GM18499 (cell line): ENCODE measurements around the gene FRMD4A.

Experiments
- ATAC-seq: cut with Tn5 transposase; IDR thresholded peaks from one replicate; pipeline ENCODE4 v1.9.1; 2021; ENCODE audit warnings: moderate number of reproducible peaks; ENCODE audit not compliant: insufficient read depth, unreplicated experiment

FRMD4A gene

DNA sequence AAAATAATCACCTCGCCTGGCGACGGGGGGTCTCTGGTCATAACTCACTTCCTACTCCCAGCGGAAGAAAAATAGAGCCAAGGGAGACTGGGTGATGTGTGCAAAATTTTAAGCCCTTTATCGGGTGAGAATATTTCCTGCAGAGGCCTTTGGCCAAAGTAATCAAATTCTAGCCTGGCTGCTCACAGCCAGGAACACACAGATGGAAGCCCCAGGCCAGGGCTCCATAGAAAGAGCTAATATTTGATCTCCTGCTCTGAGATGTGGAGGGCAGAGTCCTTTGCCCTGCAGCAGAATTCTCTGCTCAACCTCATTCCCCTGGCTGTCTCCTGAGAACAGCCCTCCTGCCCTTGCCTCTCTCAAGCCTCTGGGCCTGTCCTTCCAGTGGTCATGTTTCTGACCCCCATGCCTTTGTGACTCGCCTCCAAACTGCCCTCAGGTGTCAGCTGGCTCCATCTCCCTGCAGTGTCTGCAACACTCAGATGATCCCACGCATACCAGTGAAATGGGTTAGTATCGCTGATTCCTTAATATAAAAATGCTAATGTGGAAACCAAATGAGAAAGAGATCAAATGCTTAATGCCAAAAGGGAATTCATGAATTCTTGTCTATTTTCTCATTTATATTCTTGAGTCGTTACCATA is 34.5 kb downstream of the FRMD4A start:
- ATAC-seq = no peak

DNA sequence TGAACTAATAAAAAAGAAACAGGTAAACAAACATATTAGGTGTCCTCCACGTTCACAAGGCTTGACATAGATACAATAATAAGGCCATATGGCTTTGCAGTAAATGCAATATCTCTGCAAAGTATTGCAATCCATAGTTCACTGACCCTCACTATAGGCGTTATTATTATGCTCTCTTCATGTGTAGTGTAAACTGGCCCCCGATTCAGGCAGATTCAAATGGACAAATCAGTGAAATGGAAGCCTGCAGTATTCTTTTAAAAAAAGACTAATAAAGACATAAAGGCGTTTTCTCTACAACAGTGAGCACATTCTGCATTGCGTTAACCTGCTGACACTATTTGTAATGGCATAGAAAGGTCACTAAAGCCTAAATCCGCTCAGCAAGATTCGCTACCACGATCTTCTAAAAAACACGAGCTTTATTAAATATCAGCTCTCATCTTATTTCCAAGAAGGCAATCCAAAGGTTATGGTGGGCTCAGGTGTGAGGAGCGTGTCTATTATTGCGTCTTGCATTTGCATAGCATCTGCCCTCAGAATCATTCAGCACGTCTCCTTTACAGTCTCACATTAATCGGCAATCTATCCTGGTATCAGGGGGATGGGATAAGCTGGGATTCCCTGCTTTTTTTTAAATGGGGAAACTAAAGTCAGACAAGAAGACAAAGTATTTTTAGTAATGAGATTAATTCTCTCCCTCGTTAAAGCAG is 36.2 kb downstream of the FRMD4A start:
- no peak for ATAC-seq

DNA sequence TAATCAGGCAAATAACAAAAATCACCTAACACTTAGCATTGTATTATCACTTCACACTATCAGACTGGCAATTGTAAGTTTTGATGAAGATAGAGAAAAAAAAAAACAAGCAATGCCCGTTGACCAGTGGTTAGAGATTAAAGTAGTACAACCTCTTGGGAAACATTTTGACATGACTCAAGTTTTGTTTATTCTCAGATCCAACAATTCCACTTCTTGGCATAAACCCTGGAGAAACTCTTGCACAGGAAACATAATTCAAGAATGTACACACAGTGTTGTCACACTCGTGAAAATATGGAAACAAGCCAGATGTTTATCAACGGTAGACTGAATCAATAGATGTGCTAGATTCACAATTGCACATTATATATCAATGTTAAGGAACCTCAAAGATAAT is 37.2 kb downstream of the FRMD4A start:
- ATAC-seq = no peak

DNA sequence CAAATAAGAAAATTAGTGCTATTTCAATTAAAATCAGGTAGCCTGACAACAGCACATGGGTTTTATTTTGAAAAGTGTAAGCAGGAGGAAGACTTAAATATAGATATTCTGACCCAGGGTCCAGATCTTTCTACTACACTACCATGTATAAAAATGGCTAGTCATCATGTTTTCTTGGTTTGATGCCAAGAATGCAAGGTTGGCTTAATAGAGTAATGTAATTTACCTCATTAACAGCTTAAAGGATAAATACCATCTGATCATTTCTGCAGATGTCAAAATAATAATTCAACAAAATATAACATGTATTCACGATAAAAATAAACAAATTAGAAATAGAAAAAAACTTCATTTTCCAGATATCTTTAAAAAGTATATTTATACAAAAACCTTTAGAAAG is 39.4 kb downstream of the FRMD4A start:
- ATAC-seq = no peak

DNA sequence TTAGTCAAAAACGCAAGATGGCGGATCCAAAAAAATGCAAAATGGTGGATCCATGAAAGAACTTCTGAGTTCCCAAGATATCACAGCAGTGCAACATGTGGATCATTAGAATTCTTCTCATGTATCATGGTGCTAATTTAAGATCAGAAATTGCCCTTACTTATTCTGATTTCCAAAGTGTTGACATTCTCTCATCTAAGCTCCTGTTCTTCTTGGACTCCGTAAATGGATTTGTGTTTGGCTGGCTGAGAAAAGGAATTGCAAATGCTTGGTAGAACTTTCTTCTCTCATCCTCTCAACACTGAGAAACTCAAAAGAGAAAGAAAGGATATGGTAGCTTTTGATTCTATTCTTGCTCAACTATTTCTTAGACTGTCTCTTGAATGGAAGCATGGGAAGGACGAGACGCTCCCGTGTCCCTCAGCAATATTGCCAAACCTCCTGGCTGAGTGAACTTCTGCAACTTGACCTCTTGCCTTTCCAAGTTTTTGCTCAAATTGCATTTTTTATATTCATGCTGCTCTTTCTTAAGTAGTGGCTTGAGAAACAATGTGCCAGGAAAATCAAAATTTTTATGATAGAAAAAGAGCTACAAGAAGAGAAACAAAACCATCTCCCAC is 44.7 kb downstream of the FRMD4A start:
- no peak for ATAC-seq

DNA sequence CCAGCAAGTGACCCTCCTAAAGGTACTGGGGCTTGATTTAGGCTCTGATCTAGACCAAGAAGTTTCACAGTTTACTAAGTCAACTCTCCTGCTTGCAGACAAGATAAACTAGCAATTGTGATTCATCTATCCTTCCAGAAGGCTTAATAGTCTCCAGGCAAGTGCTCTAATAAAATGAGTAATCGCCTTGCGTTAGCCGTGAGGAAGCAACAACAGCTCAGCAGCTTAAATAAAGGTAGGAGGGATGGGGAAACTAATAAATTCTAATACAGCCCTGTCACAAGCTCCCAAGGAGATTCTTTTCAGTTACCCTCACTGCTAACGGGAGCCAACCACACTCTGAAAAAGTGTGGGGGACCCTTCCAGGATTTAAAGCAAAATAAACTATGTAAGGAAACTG is 48.4 kb downstream of the FRMD4A start:
- ATAC-seq = no peak

DNA sequence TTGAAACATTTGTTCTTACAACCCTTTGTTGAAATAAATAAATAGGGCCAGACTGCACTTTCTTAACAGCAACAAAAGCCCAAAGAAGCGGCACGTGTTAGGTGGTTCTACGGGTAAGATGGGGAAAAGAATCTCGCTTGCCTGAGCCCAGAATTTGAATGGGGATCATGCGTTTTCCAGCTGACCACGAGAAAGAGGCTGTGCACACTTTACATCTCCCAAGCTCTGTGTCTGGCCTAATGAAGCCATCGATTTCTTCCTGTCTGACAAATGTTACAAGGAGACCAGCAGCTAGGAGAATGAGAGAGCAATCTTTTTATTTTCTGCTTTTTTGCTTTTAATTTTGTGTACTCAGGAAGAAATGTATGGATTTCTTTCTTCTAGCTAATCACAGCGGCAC is 52.2 kb downstream of the FRMD4A start:
- no peak for ATAC-seq

DNA sequence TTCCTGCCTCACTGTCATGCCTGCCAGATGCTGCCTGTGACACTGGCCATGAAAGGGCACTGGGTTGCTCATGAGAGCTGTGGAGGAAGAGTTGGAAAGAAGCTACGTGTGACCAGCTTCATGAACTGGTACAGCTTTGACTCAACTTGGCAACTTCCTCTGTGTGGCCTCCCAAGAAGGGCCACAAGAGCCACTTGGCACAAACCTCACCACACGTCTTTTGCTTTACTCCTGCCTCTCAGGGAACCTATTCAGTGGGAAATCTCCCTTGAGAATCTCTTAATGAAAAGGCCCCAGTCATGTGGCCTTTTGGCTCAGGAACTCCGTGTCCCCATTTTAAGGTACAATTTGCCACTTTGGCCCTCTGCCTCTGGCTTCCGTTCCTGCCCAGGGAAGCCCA is 54.5 kb downstream of the FRMD4A start:
- ATAC-seq = no peak

DNA sequence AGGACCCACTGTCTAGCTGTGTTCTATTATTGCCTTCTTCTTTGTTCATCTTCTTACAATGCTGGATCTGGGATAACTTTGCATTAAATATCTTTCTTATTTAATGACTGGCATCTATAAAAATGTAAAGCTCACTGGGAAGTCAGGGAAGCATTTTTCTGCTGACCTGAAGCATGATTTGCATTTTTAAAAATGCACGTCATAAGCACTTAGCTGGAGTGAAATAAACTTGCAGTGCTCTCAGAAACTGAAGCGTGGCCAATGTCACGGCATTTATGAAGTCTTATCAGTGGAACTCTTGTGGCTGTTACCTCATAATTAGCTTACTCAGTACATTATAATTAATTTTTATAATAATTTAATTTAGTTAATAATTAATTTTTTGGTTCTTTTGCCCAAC is 59.1 kb downstream of the FRMD4A start:
- no peak for ATAC-seq

DNA sequence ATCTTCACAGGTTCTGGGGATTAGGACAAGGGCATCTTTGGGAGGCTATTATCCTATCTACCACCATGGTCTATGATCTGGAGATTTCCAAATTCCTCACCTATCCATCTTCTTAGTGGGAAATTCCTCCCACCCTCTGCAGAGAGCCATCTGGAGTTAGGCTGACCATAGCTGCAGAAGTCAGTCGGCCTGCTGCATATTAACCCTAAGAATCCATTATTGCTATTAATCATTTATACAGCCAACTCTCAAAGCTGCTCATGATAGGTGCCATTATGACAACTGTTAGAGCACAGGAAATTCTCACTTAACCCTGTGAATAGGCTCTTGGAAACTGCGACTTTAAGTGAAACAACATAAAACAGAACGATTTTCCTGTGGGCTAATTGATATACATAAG is 60.4 kb downstream of the FRMD4A start:
- no peak for ATAC-seq

DNA sequence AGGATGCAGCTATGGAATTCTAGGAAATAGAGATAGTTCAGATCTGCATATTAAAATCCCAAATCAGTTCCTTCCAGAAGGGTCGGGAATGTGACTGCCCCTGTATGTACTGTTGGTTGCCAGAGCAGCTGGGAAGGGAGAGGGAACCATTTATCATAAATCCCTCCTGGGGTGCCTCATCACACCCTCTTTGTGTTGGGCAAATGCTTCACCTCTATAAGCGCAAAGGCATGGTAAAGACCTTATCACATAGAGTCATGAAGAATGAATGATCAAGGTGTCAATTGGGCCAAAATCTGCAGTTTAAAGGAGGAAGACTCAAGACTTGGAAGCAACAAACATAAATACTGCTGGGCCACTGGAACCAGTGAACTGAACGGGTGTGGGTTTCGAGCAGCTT is 65.0 kb downstream of the FRMD4A start:
- no peak for ATAC-seq

DNA sequence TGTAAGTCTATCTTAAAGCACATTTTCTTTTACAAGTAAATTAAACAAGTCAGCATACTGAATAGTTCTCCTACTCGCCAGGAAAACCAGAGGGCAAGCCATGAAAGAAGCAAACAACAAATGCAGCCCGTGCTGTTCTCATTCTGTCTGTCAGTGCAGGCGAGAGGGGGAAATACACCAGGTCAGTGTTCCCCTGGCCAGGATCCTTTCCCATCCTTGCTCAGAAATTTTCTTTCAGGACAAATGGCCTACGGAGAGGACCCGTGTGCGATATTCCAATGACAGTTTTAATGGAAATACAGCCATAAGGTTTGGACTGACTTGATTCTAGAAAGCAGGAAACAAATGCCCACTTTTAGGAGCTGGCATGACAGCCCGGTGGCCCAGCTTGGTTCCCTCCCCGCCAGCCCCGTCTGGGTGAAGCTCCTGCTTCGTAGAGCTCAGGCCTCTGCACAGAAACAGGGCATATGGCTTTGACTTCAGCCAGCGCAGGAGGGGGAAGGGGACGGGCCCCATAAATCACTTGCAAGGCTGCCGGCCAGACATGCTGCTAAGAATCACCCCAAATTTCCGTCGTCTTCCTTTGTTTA is 67.8 kb downstream of the FRMD4A start:
- ATAC-seq = no peak

DNA sequence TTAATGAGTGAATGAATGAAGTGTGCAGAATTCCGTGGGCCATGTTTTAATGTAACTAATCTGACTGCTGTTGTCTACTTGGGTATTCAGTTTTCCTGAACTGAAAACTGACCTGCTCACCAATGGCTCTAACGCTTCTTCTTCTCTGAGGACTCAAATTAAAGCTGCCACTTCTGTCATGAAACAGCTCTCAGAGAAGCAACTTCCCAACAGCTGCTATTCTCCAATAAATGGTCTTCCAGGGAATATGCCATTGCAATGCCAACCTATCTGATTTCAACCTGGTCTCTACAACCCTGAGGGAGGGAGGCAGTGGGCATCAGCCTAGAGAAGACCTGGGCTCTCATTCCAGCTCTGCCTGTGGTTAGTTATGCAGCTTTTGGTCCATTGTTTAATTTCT is 69.4 kb downstream of the FRMD4A start:
- no peak for ATAC-seq

DNA sequence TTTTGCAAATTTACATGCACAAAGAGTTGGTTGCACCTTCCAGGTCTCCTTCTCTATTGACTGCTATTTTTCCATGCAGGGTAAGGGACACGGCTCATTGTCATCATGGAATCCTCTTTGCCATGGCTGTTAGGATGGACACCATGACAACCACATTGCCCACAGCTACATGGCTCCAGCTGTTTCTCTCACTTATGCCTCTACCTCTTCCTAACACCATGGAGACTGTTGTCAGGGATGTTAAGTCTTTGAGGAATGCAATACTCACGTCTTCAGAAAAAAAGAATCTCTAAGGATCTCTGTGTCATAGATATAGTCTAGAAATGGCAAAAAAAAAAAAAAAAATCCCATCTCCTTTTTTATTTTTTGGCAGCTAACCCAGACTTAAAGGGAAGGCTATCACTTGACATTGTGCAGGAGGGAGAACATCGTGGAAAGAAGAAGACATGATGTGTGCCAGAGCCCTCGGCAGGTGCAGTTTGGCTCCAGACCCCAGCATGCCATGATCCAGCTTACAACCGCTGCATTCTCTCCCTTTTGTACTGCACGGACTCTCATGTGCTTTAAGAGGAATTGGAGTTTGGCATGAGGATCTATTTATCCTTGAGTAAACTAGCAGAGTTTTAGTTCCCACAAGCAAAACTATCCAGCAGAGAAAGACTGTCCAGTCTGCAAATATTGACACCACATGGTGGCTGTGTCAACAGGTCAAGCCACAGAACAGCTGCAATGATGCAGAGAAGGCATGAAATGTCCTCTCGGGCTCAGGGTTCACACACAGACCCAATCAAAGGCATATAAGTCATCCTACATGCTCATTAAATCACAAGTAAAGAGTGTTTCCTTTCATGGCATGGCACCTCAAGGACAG is 70.8 kb downstream of the FRMD4A start:
- ATAC-seq = no peak

DNA sequence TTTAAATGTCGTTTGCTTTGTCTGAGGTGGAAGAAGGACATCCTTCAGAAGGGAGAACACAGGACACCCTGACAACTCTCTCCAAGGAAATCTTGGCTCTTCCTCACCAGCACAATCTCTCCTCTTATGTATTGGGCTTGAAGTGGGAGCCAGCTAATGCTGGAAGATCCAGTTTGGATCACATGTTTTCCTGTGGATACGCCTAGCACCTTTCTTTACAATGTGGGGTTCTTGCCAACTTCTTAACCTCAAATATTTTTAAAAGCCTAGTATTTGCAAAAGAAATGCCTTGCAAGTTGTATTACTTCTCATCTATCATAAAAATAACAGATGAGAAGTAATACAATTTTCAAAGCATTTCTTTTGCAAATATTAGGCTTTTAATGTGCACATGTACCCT is 76.4 kb downstream of the FRMD4A start:
- ATAC-seq = no peak

DNA sequence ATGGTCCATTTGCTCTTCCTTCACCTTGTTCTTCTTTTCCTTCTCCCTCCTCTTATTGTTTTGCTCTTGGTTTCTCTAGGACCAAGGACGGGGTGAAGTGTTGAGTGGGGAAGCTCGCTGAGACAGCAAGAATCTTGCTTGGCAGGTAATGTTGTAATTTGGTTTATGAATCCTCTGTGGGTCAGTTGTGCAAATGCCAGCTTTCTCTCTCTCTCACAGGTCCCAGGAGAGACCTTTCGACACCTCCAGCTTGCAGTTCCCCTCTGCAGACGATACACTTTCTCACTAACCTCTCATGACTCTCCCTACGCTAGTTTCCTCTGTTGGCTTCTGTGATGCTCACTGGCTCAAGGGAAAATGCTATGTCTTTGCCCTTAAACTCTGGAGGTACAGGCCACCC is 77.0 kb downstream of the FRMD4A start:
- no peak for ATAC-seq

DNA sequence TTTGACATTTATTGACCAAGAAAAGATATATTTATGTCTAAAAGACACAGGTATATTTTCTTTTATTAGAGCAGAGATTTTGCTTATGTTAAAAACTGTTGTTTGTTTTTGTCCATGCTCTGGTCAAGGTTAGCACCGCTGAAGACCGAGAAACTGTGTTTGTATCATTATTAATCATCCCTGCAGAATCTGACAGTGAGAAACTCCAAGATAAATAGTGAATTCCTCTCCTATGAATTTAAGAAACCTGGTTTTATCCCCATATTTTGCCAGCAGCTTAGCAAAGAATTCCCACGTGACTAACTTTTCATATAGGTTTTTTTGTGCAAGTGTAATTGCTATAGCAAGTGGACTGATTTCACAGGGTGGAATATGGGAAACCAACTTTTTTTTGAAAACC is 77.6 kb downstream of the FRMD4A start:
- no peak for ATAC-seq

DNA sequence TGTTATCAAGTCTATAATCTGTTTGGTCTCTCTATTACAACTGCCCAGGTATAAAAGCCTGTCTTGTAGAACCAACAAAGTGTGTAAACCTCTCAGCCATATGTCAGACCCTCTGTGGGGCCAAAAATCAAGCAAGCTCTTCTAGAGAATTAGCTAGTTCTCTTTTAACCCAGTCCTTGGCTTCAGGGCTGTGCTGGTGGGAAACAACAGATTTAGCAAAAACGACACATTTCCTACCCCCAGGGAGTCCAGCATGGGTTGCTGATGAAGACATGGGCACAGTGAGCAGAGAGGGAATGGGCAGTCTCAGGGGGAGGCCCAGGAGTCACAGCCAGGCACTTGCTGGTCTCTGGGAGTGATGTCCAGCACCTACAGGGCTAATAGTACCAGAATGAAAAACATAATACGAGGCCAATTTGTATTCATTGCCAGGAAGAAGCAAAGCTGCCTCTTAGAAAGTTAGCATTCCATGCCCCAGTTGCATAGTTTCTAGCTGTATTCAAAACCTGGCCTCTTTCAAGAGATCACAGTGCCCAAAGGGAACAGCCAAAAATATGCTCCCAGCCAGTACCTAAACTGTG is 80.1 kb downstream of the FRMD4A start:
- no peak for ATAC-seq

DNA sequence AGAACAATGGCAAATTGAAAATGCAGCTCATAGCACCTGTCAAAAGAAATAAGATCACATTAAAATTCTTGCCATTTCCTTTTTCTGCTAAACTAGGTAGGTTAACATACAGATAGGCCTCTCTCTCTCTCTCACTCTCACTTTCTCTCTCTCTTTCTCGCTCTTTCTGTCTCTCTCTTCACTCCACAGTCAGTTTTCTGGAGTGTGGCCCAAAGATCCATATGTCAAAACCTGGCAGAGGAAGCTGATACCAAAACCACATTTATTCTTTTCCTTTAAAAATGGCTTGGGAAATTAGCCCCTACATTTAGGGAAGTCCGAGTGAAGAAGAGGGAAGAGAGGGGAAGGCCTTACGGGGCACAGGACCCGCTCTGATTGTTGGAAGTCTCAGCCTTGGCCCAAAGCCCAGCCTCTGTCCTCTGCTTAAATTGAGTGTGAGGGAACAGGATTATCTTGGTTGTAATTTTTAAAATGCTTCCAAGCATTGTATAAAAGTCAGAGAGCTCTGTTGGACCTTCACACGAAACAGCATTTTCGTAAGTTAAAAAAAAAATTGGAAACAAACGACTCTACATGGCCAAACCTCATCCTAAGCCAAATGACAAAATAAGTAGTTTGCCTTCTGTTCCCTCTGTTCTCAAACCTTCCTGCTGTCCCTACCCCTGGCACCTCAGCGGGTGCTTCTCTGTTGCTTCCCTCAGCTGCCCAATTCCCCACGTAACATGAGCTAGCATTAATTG is 83.2 kb downstream of the FRMD4A start:
- ATAC-seq = no peak

DNA sequence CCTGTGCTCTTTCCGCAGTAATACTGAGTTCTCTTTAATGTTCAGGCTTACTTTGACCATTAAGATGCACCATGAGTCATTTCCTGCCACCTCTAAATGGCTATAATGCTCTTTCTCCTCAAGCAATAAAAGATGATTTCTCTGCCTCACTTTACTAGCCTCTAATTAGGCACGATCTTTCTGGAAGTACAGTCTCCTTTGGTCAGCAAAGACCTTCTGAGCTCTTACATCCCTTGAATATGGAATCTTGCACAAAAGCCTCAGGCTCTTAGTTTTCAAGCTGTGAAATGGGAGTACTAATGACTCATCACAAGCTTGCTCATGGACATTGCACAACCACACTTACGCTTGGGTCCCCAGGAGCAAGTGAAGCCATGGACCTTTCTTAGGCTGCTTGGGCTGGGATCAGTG is 85.9 kb downstream of the FRMD4A start:
- ATAC-seq = no peak
